Endodermal cell (in vitro differentiated cells): Measurements from ENCODE around the gene AGO3. TPM values are rescaled to one million over a fixed set of nuclear protein-coding genes. Genes with fewer than 3 reads are reported as not detected.
A peak's percentile ranks its signal among the peaks of the same experiment; 100 is the strongest.

Experiments
- DNase-seq: peaks from one replicate; pipeline ENCODE4 v3.0.0-alpha.2; 2017
- H3K27ac ChIP-seq: 2 replicates; pipeline ENCODE4 v1.5.1; 2013; ENCODE audit warnings: mild to moderate bottlenecking, low read depth, low read length, moderate library complexity
- H3K27me3 ChIP-seq: 2 replicates; pipeline ENCODE4 v1.6.1; 2013; ENCODE audit warnings: mild to moderate bottlenecking, low read length, moderate library complexity; ENCODE audit not compliant: insufficient read depth, control insufficient read depth, poor library complexity, severe bottlenecking
- H3K36me3 ChIP-seq: 2 replicates; pipeline ENCODE4 v1.7.0; 2013; ENCODE audit warnings: mild to moderate bottlenecking, low read length, moderate library complexity; ENCODE audit not compliant: control insufficient read depth, insufficient read depth
- H3K4me1 ChIP-seq: one replicate; pipeline ENCODE4 v1.7.0; 2013; ENCODE audit warnings: low read length; ENCODE audit not compliant: control insufficient read depth, insufficient read depth
- H3K4me3 ChIP-seq: 2 replicates; pipeline ENCODE4 v1.5.1; 2013; ENCODE audit warnings: mild to moderate bottlenecking, low read length, moderate library complexity
- H3K9ac ChIP-seq: 2 replicates; pipeline ENCODE4 v1.6.1; 2013; ENCODE audit warnings: mild to moderate bottlenecking, low read length, moderate library complexity; ENCODE audit not compliant: poor library complexity, severe bottlenecking; ENCODE audit errors: extremely low read depth
- H3K9me3 ChIP-seq: 2 replicates; pipeline ENCODE4 v1.6.1; 2013; ENCODE audit warnings: mild to moderate bottlenecking, low read length, moderate library complexity; ENCODE audit not compliant: control insufficient read depth
- H3K27ac Mint-ChIP-seq: 2 replicates; pipeline ENCODE4 v1.8.0; 2020; ENCODE audit warnings: mixed read lengths
- H3K27me3 Mint-ChIP-seq: 2 replicates; pipeline ENCODE4 v1.8.0; 2021; ENCODE audit warnings: mild to moderate bottlenecking, mixed read lengths; ENCODE audit not compliant: insufficient read depth
- H3K36me3 Mint-ChIP-seq: 2 replicates; pipeline ENCODE4 v1.8.0; 2020; ENCODE audit warnings: low read depth, mixed read lengths
- H3K4me1 Mint-ChIP-seq: 2 replicates; pipeline ENCODE4 v1.8.0; 2020; ENCODE audit warnings: mixed read lengths
- H3K4me3 Mint-ChIP-seq: 2 replicates; pipeline ENCODE4 v1.8.0; 2020; ENCODE audit warnings: mild to moderate bottlenecking, moderate library complexity, mixed read lengths
- H3K9me3 Mint-ChIP-seq: 2 replicates; pipeline ENCODE4 v1.8.0; 2020; ENCODE audit warnings: mild to moderate bottlenecking, mixed read lengths
- WGBS, 2 experiments: methylation state at CpG; one replicate each; pipeline versions ENCODE4 v1.1.5 to v1.1.7; 2013; ENCODE audit warnings: missing lambda C conversion rate in 2 of 2, mixed read lengths in 1 of 2; ENCODE audit not compliant: insufficient coverage in 1 of 2, insufficient read length in 1 of 2; 5-methylcytosine and 5-hydroxymethylcytosine counted together
- total RNA-seq, 2 donors: library from RNA; stranded (reverse); fragmentation: NEBNext Ultra II Directional in 1 of 2; extraction: Animal tissue kit (Norgen Biotek cat#: 25700) in 1 of 2; gene quantifications; 2 replicates in 1 of 2; 3 replicates in 1 of 2; pipeline ENCODE4 v1.2.1, GENCODE V29; 2021
- TF ChIP-seq, protein P1 (sequence below): fragments of 200-600 bp; sonication (generic); conservative IDR thresholded peaks from 2 replicates; pipeline ENCODE4 v1.5.0; 2021; ENCODE audit warnings: antibody characterized with exemption, mild to moderate bottlenecking

The AGO3 gene
- total RNA-seq, 2 donors from 2014 or later: 32.8 to 39.8 TPM

DNA sequence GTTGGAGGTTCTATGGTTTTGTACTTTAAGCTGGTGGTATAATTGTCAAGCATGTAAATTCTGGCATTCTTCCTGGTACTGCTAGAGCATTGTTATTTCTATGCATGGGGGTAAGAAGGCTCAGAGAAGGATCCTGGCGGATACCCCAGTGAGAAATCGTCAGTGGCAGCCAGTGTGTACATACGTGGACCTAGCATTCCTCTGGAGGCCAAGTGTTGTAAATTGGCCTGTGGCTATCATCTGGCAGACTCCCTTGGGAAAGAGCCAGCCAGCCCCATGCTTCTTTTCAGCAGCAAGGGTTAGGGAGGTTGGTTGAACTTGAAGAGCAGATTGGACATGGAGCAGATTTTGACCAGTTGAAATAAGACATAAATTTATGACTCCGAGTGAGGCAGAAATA lies 5.2 kb upstream of the AGO3 start:
- Histone ChIP-seq H3K4me3 (no peak overlapping the region), H3K9me3 (no peaks in the 10 kb centered on the region), H3K36me3 (peaks cover 22% of the 10 kb centered on the region), H3K27me3 (no peaks in the 10 kb centered on the region), H3K27ac (peak overlapping the region; percentile 33), H3K4me1 (no peaks in the 10 kb centered on the region), H3K9ac (no peak overlapping the region)
- H3K36me3 Mint-ChIP-seq: peaks cover 18% of the 10 kb centered on the region
- H3K9me3 Mint-ChIP-seq: no peaks in the 10 kb centered on the region
- no peak overlapping the region for H3K27ac Mint-ChIP-seq
- DNase-seq: no peak
- no peak overlapping the region for H3K4me3 Mint-ChIP-seq
- H3K27me3 Mint-ChIP-seq: no peaks in the 10 kb centered on the region
- 91 to 100% methylated on average over 4 of the region's 4 CpGs for WGBS, 2 experiments
- TF ChIP-seq, protein P1, sequence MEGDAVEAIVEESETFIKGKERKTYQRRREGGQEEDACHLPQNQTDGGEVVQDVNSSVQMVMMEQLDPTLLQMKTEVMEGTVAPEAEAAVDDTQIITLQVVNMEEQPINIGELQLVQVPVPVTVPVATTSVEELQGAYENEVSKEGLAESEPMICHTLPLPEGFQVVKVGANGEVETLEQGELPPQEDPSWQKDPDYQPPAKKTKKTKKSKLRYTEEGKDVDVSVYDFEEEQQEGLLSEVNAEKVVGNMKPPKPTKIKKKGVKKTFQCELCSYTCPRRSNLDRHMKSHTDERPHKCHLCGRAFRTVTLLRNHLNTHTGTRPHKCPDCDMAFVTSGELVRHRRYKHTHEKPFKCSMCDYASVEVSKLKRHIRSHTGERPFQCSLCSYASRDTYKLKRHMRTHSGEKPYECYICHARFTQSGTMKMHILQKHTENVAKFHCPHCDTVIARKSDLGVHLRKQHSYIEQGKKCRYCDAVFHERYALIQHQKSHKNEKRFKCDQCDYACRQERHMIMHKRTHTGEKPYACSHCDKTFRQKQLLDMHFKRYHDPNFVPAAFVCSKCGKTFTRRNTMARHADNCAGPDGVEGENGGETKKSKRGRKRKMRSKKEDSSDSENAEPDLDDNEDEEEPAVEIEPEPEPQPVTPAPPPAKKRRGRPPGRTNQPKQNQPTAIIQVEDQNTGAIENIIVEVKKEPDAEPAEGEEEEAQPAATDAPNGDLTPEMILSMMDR: no peak
- peaks cover 3% of the 10 kb centered on the region for H3K4me1 Mint-ChIP-seq

DNA sequence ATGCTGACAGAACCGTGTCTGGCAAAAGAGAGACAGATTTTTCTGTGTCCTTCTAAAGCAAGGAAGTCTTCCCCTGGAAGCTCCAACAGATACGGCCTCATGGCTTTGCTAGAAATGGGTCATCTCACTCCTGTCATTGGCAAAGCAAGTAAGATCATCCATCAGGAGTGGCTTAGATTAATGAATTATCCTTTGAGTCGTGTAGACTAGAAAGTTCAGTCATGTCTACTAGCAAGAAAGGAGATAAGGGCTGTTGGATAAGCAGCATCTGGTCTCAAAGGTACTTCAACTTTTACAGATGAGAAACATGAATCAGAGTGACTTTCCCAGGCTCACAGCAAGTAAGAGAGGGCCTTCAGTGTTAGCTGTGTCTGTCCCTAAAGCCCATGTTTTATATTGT lies 3.4 kb upstream of the AGO3 start:
- 82 to 90% methylated on average over 3 of the region's 3 CpGs for WGBS, 2 experiments
- no peaks in the 10 kb centered on the region for H3K27me3 ChIP-seq
- peaks cover 5% of the 10 kb centered on the region for H3K36me3 Mint-ChIP-seq
- no peaks in the 10 kb centered on the region for H3K27me3 Mint-ChIP-seq
- no peak for DNase-seq
- no peak overlapping the region for H3K27ac ChIP-seq
- peaks cover 11% of the 10 kb centered on the region for H3K4me1 Mint-ChIP-seq
- H3K9me3 Mint-ChIP-seq: no peaks in the 10 kb centered on the region
- no peak overlapping the region for H3K27ac Mint-ChIP-seq
- no peak overlapping the region for H3K4me3 Mint-ChIP-seq
- no peaks in the 10 kb centered on the region for H3K9me3 ChIP-seq
- TF ChIP-seq, protein P1: no peak
- H3K36me3 ChIP-seq: peaks cover 15% of the 10 kb centered on the region
- no peaks in the 10 kb centered on the region for H3K4me1 ChIP-seq
- H3K4me3 ChIP-seq: no peak overlapping the region
- no peak overlapping the region for H3K9ac ChIP-seq

DNA sequence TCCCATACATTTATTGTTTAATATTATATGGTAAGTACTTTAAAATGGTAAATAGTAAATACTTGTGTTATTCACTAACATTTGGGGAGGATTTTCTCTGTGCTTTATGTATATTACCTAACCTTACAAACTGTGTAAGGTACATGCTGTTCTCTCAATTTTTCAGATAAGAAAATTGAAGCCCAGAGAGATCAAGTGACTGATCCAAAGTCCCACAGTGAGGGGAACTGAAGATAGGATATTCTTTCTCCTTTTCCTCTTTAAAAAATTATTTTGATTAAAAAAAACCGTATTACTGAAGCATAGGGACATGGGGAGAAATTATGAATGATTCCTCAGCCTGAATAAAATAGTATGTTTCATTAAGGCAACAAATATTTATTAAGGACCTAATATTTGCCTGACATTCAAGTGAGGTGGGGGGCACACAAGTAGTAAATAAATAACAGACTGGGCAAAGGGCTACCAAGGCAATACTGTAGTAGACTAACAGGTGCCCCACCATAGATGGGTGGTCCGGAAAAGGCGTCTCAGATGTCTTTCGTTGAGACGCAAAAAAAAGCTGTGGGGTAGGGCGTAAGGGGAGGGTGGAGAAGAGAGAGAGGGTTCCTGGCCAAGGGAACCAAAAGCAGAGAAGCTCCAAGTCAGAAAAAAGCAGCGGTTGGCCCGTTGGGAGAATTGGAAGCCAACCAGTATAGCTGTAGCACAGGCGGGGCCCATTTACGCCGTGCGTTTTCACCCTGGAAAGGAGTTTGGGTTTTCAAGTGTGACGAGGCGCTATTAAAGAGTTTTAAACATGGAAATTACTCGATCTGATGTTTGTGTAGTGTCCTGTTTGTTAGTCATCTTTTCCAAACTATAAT lies 944 bp upstream of the AGO3 start:
- Mint-ChIP-seq H3K9me3 (no peaks in the 10 kb centered on the region), H3K27me3 (no peaks in the 10 kb centered on the region), H3K4me3 (peak overlapping the region; percentile 85), H3K4me1 (peaks cover 17% of the 10 kb centered on the region), H3K36me3 (peaks cover under 1% of the 10 kb centered on the region), H3K27ac (peak overlapping the region; percentile 97)
- Histone ChIP-seq H3K4me3 (peak overlapping the region; percentile 94), H3K27me3 (no peaks in the 10 kb centered on the region), H3K36me3 (peaks cover 6% of the 10 kb centered on the region), H3K27ac (peak overlapping the region; percentile 89), H3K9me3 (no peaks in the 10 kb centered on the region), H3K4me1 (no peaks in the 10 kb centered on the region), H3K9ac (peak overlapping the region; percentile 76)
- TF ChIP-seq, protein P1: no peak
- peak; percentile 85 for DNase-seq
- 2 to 6% methylated on average over 10 to 14 of the region's 15 CpGs for WGBS, 2 experiments
